NCI-H1417 treated with DMSO at 0.1 percent for 48 hours (cell line): Measurements from ENCODE around the gene SCAPER.
"Not testable (repeated sequence)": the region's sequence is repeated elsewhere in the genome, so short reads cannot be mapped to it uniquely, and the experiment has no call there.

Experiments
- DNase-seq: peaks from one replicate; lab custom pipeline; 2025; lab: John Stamatoyannopoulos, UW

SCAPER gene

GRCh38 chr15:76576523-76577279 is 328.4 kb downstream of the SCAPER start:
- no peak for DNase-seq

GRCh38 chr15:76575679-76576078 is 329.5 kb downstream of the SCAPER start:
- DNase-seq: no peak

GRCh38 chr15:76575274-76575673 is 329.9 kb downstream of the SCAPER start:
- DNase-seq: no peak

- no peak for DNase-seq
Observed at GRCh38 chr15:76572983-76573314, 332.2 kb downstream of the SCAPER start.

GRCh38 chr15:76566276-76566675 is 338.9 kb downstream of the SCAPER start:
- DNase-seq: no peak

- DNase-seq: no peak
Observed at GRCh38 chr15:76565366-76565765, 339.8 kb downstream of the SCAPER start.

GRCh38 chr15:76555247-76555646 is 349.9 kb downstream of the SCAPER start:
- DNase-seq: no peak

- no peak for DNase-seq
Observed at GRCh38 chr15:76553564-76553963, 351.6 kb downstream of the SCAPER start.

GRCh38 chr15:76553102-76553501 is 352.0 kb downstream of the SCAPER start:
- DNase-seq: no peak

- DNase-seq: no peak
Observed at GRCh38 chr15:76546805-76547204, 358.3 kb downstream of the SCAPER start.

GRCh38 chr15:76533995-76534394 is 371.1 kb downstream of the SCAPER start:
- no peak for DNase-seq

GRCh38 chr15:76533060-76533820 is 371.9 kb downstream of the SCAPER start:
- no peak for DNase-seq

GRCh38 chr15:76529911-76530310 is 375.2 kb downstream of the SCAPER start:
- DNase-seq: no peak

GRCh38 chr15:76526111-76526510 is 379.0 kb downstream of the SCAPER start:
- no peak for DNase-seq

- DNase-seq: no peak
Observed at GRCh38 chr15:76517910-76518309, 387.2 kb downstream of the SCAPER start.

- DNase-seq: peak; percentile 95
Observed at GRCh38 chr15:76514282-76514681, 390.9 kb downstream of the SCAPER start.

GRCh38 chr15:76512971-76513370 is 392.2 kb downstream of the SCAPER start:
- no peak for DNase-seq

- DNase-seq: not testable (repeated sequence)
Observed at GRCh38 chr15:76510663-76511062, 394.5 kb downstream of the SCAPER start.

GRCh38 chr15:76503804-76504203 is 401.3 kb downstream of the SCAPER start:
- DNase-seq: no peak

GRCh38 chr15:76503121-76503520 is 402.0 kb downstream of the SCAPER start:
- DNase-seq: no peak

- no peak for DNase-seq
Observed at GRCh38 chr15:76502678-76503077, 402.5 kb downstream of the SCAPER start.

- DNase-seq: not testable (repeated sequence)
Observed at GRCh38 chr15:76502185-76502584, 403.0 kb downstream of the SCAPER start.

GRCh38 chr15:76501726-76502125 is 403.4 kb downstream of the SCAPER start:
- DNase-seq: no peak

GRCh38 chr15:76501011-76501410 is 404.1 kb downstream of the SCAPER start:
- DNase-seq: no peak
